HepG2 (cell line): ENCODE results near the gene CBL. TPM values are rescaled to one million over a fixed set of nuclear protein-coding genes. Genes with fewer than 3 reads are reported as not detected.
"Not testable (repeated sequence)": the region's sequence is repeated elsewhere in the genome, so short reads cannot be mapped to it uniquely, and the experiment has no call there.

Experiments
- ATAC-seq: fragments of 200-7000 bp; cut with Tn5 transposase; 3 replicates; pipeline ENCODE4 v1.9.1; 2020; ENCODE audit warnings: mild to moderate bottlenecking, moderate library complexity
- BruUV-seq: library from RNA; stranded (reverse); fragments of 400-500 nt; replicated peaks from 2 replicates; lab custom pipeline; 2021; lab: Mats Ljungman, UMichigan
- CTCF ChIA-PET: fragments of 300-600 bp; formaldehyde crosslinking; extraction: SDS; loops from one replicate; lab custom pipeline; 2021; ENCODE audit warnings: low total read pairs, inconsistent platforms, low intra/inter-chr PET ratio; lab: Yijun Ruan, JAX
- POLR2A ChIA-PET: fragments of 350-600 bp; sonication (Branson Sonifier 250); formaldehyde crosslinking; loops from one replicate; lab custom pipeline; 2020; ENCODE audit warnings: antibody characterized with exemption, inconsistent platforms; lab: Yijun Ruan, JAX
- DNase-seq: peaks from one replicate; pipeline ENCODE4 v3.0.0-alpha.2; 2015; ENCODE audit warnings: low spot score
- FAIRE-seq: peaks from 3 replicates; lab custom pipeline; 2011; peaks lifted over from hg19 to GRCh38; lab: Jason Lieb, UNC
- H2AFZ ChIP-seq: one replicate; pipeline ENCODE4 v1.6.1; 2011; ENCODE audit warnings: low read length, inconsistent platforms
- H3K27ac ChIP-seq: fragments of 300-600 bp; 3 replicates; pipeline ENCODE4 v1.8.0; 2011; ENCODE audit warnings: mixed run types, mild to moderate bottlenecking, mixed read lengths, low read length, inconsistent platforms; ENCODE audit not compliant: insufficient read depth; ENCODE audit errors: extremely low read length
- H3K27me3 ChIP-seq, 2 experiments: fragments of 200-600 bp in 1 of 2; 2 replicates in 1 of 2; 3 replicates in 1 of 2; pipeline versions ENCODE4 v1.6.0 to v1.8.0; 2011; ENCODE audit warnings: low read length in 2 of 2, mild to moderate bottlenecking in 2 of 2, moderate library complexity in 2 of 2, inconsistent platforms in 1 of 2; ENCODE audit not compliant: insufficient read depth in 2 of 2, control insufficient read depth in 1 of 2
- H3K36me3 ChIP-seq, 2 experiments: fragments of 200-600 bp in 1 of 2; replicated peaks in 1 of 2; 2 replicates in 1 of 2; 3 replicates in 1 of 2; pipeline versions ENCODE4 v1.5.1 to v1.8.0; 2011; ENCODE audit warnings: low read length in 2 of 2, inconsistent platforms in 1 of 2; ENCODE audit not compliant: insufficient read depth in 2 of 2, control insufficient read depth in 1 of 2
- H3K4me1 ChIP-seq: 2 replicates; pipeline ENCODE4 v1.5.1; 2012; ENCODE audit warnings: low read length, inconsistent platforms; ENCODE audit not compliant: insufficient read depth
- H3K4me2 ChIP-seq: 2 replicates; pipeline ENCODE4 v1.6.0; 2011; ENCODE audit warnings: low read depth, low read length, inconsistent platforms
- H3K4me3 ChIP-seq, 3 experiments: fragments of 200-600 bp in 1 of 3; sonication (generic), shearing (Covaris generic) in 1 of 3; replicated peaks in 1 of 3; 2 replicates each; pipeline ENCODE4 v1.5.1; 2011 to 2016; ENCODE audit warnings: low read length in 3 of 3, inconsistent platforms in 2 of 3, low read depth in 2 of 3, mild to moderate bottlenecking in 2 of 3, control low read depth in 1 of 3, mixed read lengths in 1 of 3; ENCODE audit not compliant: insufficient read depth in 1 of 3
- H3K79me2 ChIP-seq: one replicate; pipeline ENCODE4 v1.6.1; 2011; ENCODE audit warnings: low read length, inconsistent platforms; ENCODE audit not compliant: insufficient read depth
- H3K9ac ChIP-seq: 2 replicates; pipeline ENCODE4 v1.6.0; 2011; ENCODE audit warnings: mild to moderate bottlenecking, low read depth, low read length, inconsistent platforms; ENCODE audit not compliant: insufficient read depth
- H3K9me3 ChIP-seq: 2 replicates; pipeline ENCODE4 v1.5.1; 2012; ENCODE audit warnings: mild to moderate bottlenecking, low read length
- H4K20me1 ChIP-seq: 2 replicates; pipeline ENCODE4 v1.6.0; 2011; ENCODE audit warnings: inconsistent platforms, mild to moderate bottlenecking, low read length, moderate library complexity; ENCODE audit not compliant: insufficient read depth
- CEBPB ChIP-seq: IDR thresholded peaks from 2 replicates; pipeline ENCODE4 v1.6.1; 2011; ENCODE audit warnings: low read depth, low read length, improper control_type of control experiment, borderline replicate concordance
- EP300 ChIP-seq, 3 experiments: sonication (generic) in 1 of 3; formaldehyde crosslinking in 1 of 3; IDR thresholded peaks; 2 replicates each; pipeline versions ENCODE4 v1.5.1 to v1.6.1; 2011 to 2020; ENCODE audit warnings: low read depth in 2 of 3, low read length in 2 of 3, borderline replicate concordance in 1 of 3, improper control_type of control experiment in 1 of 3, mild to moderate bottlenecking in 1 of 3, missing genetic modification reagents in 1 of 3, moderate library complexity in 1 of 3
- FOSL2 ChIP-seq: sonication (generic); formaldehyde crosslinking; IDR thresholded peaks from 2 replicates; pipeline ENCODE4 v1.4.0; 2020; ENCODE audit warnings: missing genetic modification reagents
- JUN ChIP-seq: sonication (generic); formaldehyde crosslinking; IDR thresholded peaks from 2 replicates; pipeline ENCODE4 v1.4.0; 2020; ENCODE audit warnings: mild to moderate bottlenecking, missing genetic modification reagents
- KLF9 ChIP-seq: IDR thresholded peaks from 2 replicates; pipeline ENCODE4 v1.6.1; 2016; ENCODE audit warnings: low read depth
- MAFF ChIP-seq: IDR thresholded peaks from 2 replicates; pipeline ENCODE4 v1.6.1; 2011; ENCODE audit warnings: low read depth, low read length, improper control_type of control experiment
- MZF1 ChIP-seq: sonication (generic); formaldehyde crosslinking; IDR thresholded peaks from 2 replicates; pipeline ENCODE4 v1.8.1; 2023; ENCODE audit warnings: mild to moderate bottlenecking, missing genetic modification reagents, borderline replicate concordance
- NCOR1 ChIP-seq: fragments of 200-600 bp; sonication (generic); IDR thresholded peaks from 2 replicates; pipeline ENCODE4 v1.7.0; 2017; ENCODE audit warnings: antibody characterized with exemption, low read length, borderline replicate concordance
- WGBS: methylation state at CpG from one replicate; pipeline ENCODE4 v1.1.6; 2017; ENCODE audit warnings: low lambda C conversion rate; 5-methylcytosine and 5-hydroxymethylcytosine counted together
- in situ Hi-C: cut with HindIII; loops from 2 replicates; pipeline ENCODE4 v1.10.0; 2017; ENCODE audit warnings: low pct_unique_long_range_greater_than_20kb; ENCODE audit not compliant: extremely low pct_ligation_motif_present
- intact Hi-C: fragments of 100-400 bp; cut with micrococcal nuclease; formaldehyde crosslinking; loops from one replicate; pipeline ENCODE4 v1.10.0; 2022; ENCODE audit not compliant: unreplicated experiment
- polyA plus RNA-seq, 8 experiments: library from polyadenylated mRNA; depleted of rRNA in 3 of 8; stranded (reverse) in 7 of 8; unstranded in 1 of 8; fragments of >200 nt; fragmentation: Illumina TruSeq in 4 of 8; extraction: Trizol in 4 of 8; gene quantifications; 2 replicates each; pipeline versions ENCODE4 v1.2.1 to v1.2.3, GENCODE V29; 2011 to 2016; ENCODE audit warnings: low read depth in 4 of 8, missing spikeins in 1 of 8, mixed read lengths in 1 of 8; ENCODE audit not compliant: insufficient read depth in 1 of 8
- total RNA-seq, 5 experiments: library from RNA; depleted of rRNA; stranded (reverse); fragments of >200 nt; fragmentation: Illumina TruSeq; extraction: Trizol; gene quantifications; 2 replicates each; pipeline ENCODE4 v1.2.3, GENCODE V29; 2016; ENCODE audit warnings: low read depth in 1 of 5

Gene CBL
- total and polyA plus RNA-seq, 2 of the 13 experiments (the other 11 are each of a cell fraction or from before 2014, with no cell fraction given): 6.6 to 7.4 TPM

GRCh38 chr11:119191265-119191664, 14.9 kb upstream of the CBL start (continued):
- peak in 1 of 2 experiments; percentile 39; a peak in 1 of 4 replicates for TF ChIP-seq EP300 (IDR thresholded peaks at IDR 0.05; ENCODE audit: low read depth in 2 of 2, low read length in 2 of 2)
- not testable (repeated sequence) for TF ChIP-seq EP300 (CRISPR knock-in tag; IDR thresholded peaks at IDR 0.05; ENCODE audit: borderline replicate concordance)
- TF ChIP-seq MAFF: 0 out of 2 replicates have a peak, but pooled peaks have one; percentile 4
- 0 out of 2 replicates have a peak, but pooled peaks have one; percentile 20 for TF ChIP-seq JUN (CRISPR knock-in tag)

- CTCF ChIA-PET: no interaction called here
- Histone ChIP-seq H3K4me3 (no peak overlapping the region), H3K27ac (no peak overlapping the region), H4K20me1 (no peaks in the 10 kb centered on the region), H3K79me2 (no peaks in the 10 kb centered on the region), H3K36me3 (no peaks in the 10 kb centered on the region), H3K9ac (no peak overlapping the region), H2AFZ (no peak overlapping the region)
- ATAC-seq: no peak
- no peak for DNase-seq
- POLR2A ChIA-PET: no interaction called here
- in situ Hi-C loops (loop anchor here (10.0 kb wide), 1 partner anchor 283 kb away; no protein-coding TSS in a partner anchor), intact Hi-C loops (no loop called here)
- no TSS peak for BruUV-seq
- 43% methylated on average over 3 of the region's 3 CpGs for WGBS
- 0 out of 2 replicates have a peak, but pooled peaks have one; percentile 16 for TF ChIP-seq FOSL2 (CRISPR knock-in tag)
- no peak for TF ChIP-seq KLF9 (CRISPR knock-in tag)
- TF ChIP-seq MZF1: no peak
- peak; percentile 69; the same call in 1 of the 2 replicates for TF ChIP-seq CEBPB
- no peak for TF ChIP-seq NCOR1
- TF ChIP-seq, all 625 proteins: peak for 2
- H3K4me1 ChIP-seq: peaks cover 39% of the 10 kb centered on the region
- no peak overlapping the region for H3K4me2 ChIP-seq
- no peaks in the 10 kb centered on the region for H3K9me3 ChIP-seq
- peaks cover 3 to 16% of the 10 kb centered on the region in 2 experiments for H3K27me3 ChIP-seq
- FAIRE-seq: no peak
These were observed 14.0 kb upstream of the CBL start for GRCh38 chr11:119192111-119192510.
